H9 (cell line): ENCODE measurements around the gene LHFPL6. TPM values are rescaled to one million over a fixed set of nuclear protein-coding genes. Genes with fewer than 3 reads are reported as not detected.

Experiments used
- DNase-seq: peaks from one replicate; pipeline ENCODE4 v3.0.0-alpha.2; 2017
- H2AFZ ChIP-seq: one replicate; pipeline ENCODE4 v1.6.1; 2013; ENCODE audit warnings: mild to moderate bottlenecking, low read length, control low read depth, moderate library complexity
- H2AK5ac ChIP-seq: 2 replicates; pipeline ENCODE4 v1.6.1; 2013; ENCODE audit warnings: low read length, control low read depth, mixed read lengths; ENCODE audit not compliant: insufficient read length
- H2BK120ac ChIP-seq: one replicate; pipeline ENCODE4 v1.6.1; 2013; ENCODE audit warnings: low read depth, mild to moderate bottlenecking, low read length, control low read depth, inconsistent platforms; ENCODE audit not compliant: poor library complexity, severe bottlenecking
- H2BK12ac ChIP-seq: 2 replicates; pipeline ENCODE4 v1.6.1; 2013; ENCODE audit warnings: low read length, control low read depth, mixed read lengths, low read depth; ENCODE audit not compliant: insufficient read length
- H2BK15ac ChIP-seq: 2 replicates; pipeline ENCODE4 v1.6.1; 2013; ENCODE audit warnings: low read depth, low read length, control low read depth
- H2BK20ac ChIP-seq: one replicate; pipeline ENCODE4 v1.6.1; 2013; ENCODE audit warnings: low read depth, mild to moderate bottlenecking, low read length, control low read depth, inconsistent platforms; ENCODE audit not compliant: poor library complexity, severe bottlenecking
- H2BK5ac ChIP-seq: 2 replicates; pipeline ENCODE4 v1.6.1; 2013; ENCODE audit warnings: low read length, control low read depth, mixed read lengths; ENCODE audit not compliant: insufficient read length
- H3K14ac ChIP-seq: 2 replicates; pipeline ENCODE4 v1.6.1; 2013; ENCODE audit warnings: low read length, control low read depth; ENCODE audit not compliant: insufficient read depth
- H3K18ac ChIP-seq: 2 replicates; pipeline ENCODE4 v1.6.1; 2013; ENCODE audit warnings: low read depth, mild to moderate bottlenecking, mixed read lengths, low read length, control low read depth; ENCODE audit not compliant: insufficient read length
- H3K23ac ChIP-seq: 2 replicates; pipeline ENCODE4 v1.6.1; 2013; ENCODE audit warnings: low read length, control low read depth, mixed read lengths, low read depth; ENCODE audit not compliant: insufficient read length
- H3K23me2 ChIP-seq: 2 replicates; pipeline ENCODE4 v1.6.1; 2013; ENCODE audit warnings: low read depth, mild to moderate bottlenecking, mixed read lengths, low read length, control low read depth; ENCODE audit not compliant: insufficient read length, poor library complexity, severe bottlenecking
- H3K27ac ChIP-seq: 2 replicates; pipeline ENCODE4 v1.5.1; 2013; ENCODE audit warnings: low read length, control low read depth, mixed read lengths, low read depth; ENCODE audit not compliant: insufficient read length
- H3K27me3 ChIP-seq: 2 replicates; pipeline ENCODE4 v1.6.1; 2013; ENCODE audit warnings: low read length, control low read depth, inconsistent platforms; ENCODE audit not compliant: insufficient read depth
- H3K4ac ChIP-seq: 2 replicates; pipeline ENCODE4 v1.6.1; 2013; ENCODE audit warnings: low read depth, mild to moderate bottlenecking, control low read depth, inconsistent platforms, low read length, moderate library complexity
- H3K4me1 ChIP-seq: 2 replicates; pipeline ENCODE4 v1.6.1; 2013; ENCODE audit warnings: low read length, control low read depth, inconsistent platforms; ENCODE audit not compliant: insufficient read depth
- H3K4me2 ChIP-seq: 2 replicates; pipeline ENCODE4 v1.6.1; 2013; ENCODE audit warnings: low read length, control low read depth, mixed read lengths; ENCODE audit not compliant: insufficient read length, insufficient read depth
- H3K56ac ChIP-seq: 2 replicates; pipeline ENCODE4 v1.6.1; 2013; ENCODE audit warnings: low read depth, mild to moderate bottlenecking, mixed read lengths, low read length, control low read depth; ENCODE audit not compliant: insufficient read length
- H3K79me1 ChIP-seq: 2 replicates; pipeline ENCODE4 v1.6.1; 2013; ENCODE audit warnings: low read depth, mild to moderate bottlenecking, moderate library complexity, low read length, control low read depth, inconsistent platforms; ENCODE audit not compliant: insufficient read depth, poor library complexity, severe bottlenecking
- H3K79me2 ChIP-seq: 2 replicates; pipeline ENCODE4 v1.6.1; 2013; ENCODE audit warnings: low read length, control low read depth, inconsistent platforms; ENCODE audit not compliant: insufficient read depth
- H3K9ac ChIP-seq: 2 replicates; pipeline ENCODE4 v1.6.1; 2013; ENCODE audit warnings: low read length, control low read depth, mixed read lengths; ENCODE audit not compliant: insufficient read length; ENCODE audit errors: extremely low read depth
- H3K9me3 ChIP-seq: one replicate; pipeline ENCODE4 v1.6.1; 2013; ENCODE audit warnings: low read depth, low read length, inconsistent platforms; ENCODE audit not compliant: control insufficient read depth
- H3T11ph ChIP-seq: one replicate; pipeline ENCODE4 v1.6.1; 2013; ENCODE audit warnings: mild to moderate bottlenecking, low read length, control low read depth, inconsistent platforms
- H4K20me1 ChIP-seq: one replicate; pipeline ENCODE4 v1.6.1; 2013; ENCODE audit not compliant: control insufficient read depth, insufficient read length, insufficient read depth
- H4K5ac ChIP-seq: 2 replicates; pipeline ENCODE4 v1.6.1; 2013; ENCODE audit warnings: low read depth, mild to moderate bottlenecking, mixed read lengths, low read length, control low read depth; ENCODE audit not compliant: insufficient read length
- H4K8ac ChIP-seq: replicated peaks from 2 replicates; pipeline ENCODE4 v1.6.1; 2013; ENCODE audit warnings: low read length, control low read depth, mixed read lengths, low read depth; ENCODE audit not compliant: insufficient read length
- H4K91ac ChIP-seq: 2 replicates; pipeline ENCODE4 v1.6.1; 2013; ENCODE audit warnings: low read depth, mild to moderate bottlenecking, moderate library complexity, mixed read lengths, low read length, control low read depth; ENCODE audit not compliant: insufficient read length
- H3K27ac Mint-ChIP-seq, 3 experiments: 2 replicates in 2 of 3; 3 replicates in 1 of 3; pipeline ENCODE4 v1.8.0; 2020 to 2021; ENCODE audit warnings: mixed read lengths in 3 of 3, mild to moderate bottlenecking in 1 of 3, moderate library complexity in 1 of 3
- H3K27me3 Mint-ChIP-seq: 2 replicates; pipeline ENCODE4 v1.8.0; 2021; ENCODE audit warnings: low read depth, mild to moderate bottlenecking, moderate library complexity, mixed read lengths
- H3K36me3 Mint-ChIP-seq, 3 experiments: 2 replicates in 2 of 3; 3 replicates in 1 of 3; pipeline ENCODE4 v1.8.0; 2020 to 2021; ENCODE audit warnings: low read depth in 3 of 3, mixed read lengths in 3 of 3; ENCODE audit not compliant: insufficient read depth in 1 of 3
- H3K4me1 Mint-ChIP-seq, 2 experiments: 2 replicates each; pipeline ENCODE4 v1.8.0; 2020; ENCODE audit warnings: mixed read lengths in 2 of 2
- H3K4me3 Mint-ChIP-seq, 2 experiments: 2 replicates in 1 of 2; 3 replicates in 1 of 2; pipeline ENCODE4 v1.8.0; 2020 to 2021; ENCODE audit warnings: mild to moderate bottlenecking in 2 of 2, mixed read lengths in 2 of 2, moderate library complexity in 1 of 2
- H3K9me3 Mint-ChIP-seq, 2 experiments: 2 replicates in 1 of 2; 3 replicates in 1 of 2; pipeline ENCODE4 v1.8.0; 2020; ENCODE audit warnings: mild to moderate bottlenecking in 2 of 2, mixed read lengths in 2 of 2, moderate library complexity in 1 of 2
- CTCF ChIP-seq: fragments of 200-600 bp; sonication (generic); conservative IDR thresholded peaks from 3 replicates; pipeline ENCODE4 v1.8.0; 2021; ENCODE audit warnings: antibody characterized with exemption, mild to moderate bottlenecking
- total RNA-seq: library from RNA; stranded (reverse); gene quantifications from 2 replicates; pipeline ENCODE4 v1.2.1, GENCODE V29; 2021

Gene LHFPL6
- total RNA-seq, 1 experiment from 2014 or later, result 3.5 TPM

GRCh38 chr13:39547108-39547507 is 55.9 kb downstream of the LHFPL6 start:
- no peaks in the 10 kb centered on the region for H3K79me2 ChIP-seq
- no peak overlapping the region for H4K91ac ChIP-seq
- H3K27me3 Mint-ChIP-seq, result no peaks in the 10 kb centered on the region
- no peak overlapping the region for H3K27ac ChIP-seq
- no peaks in the 10 kb centered on the region for H3K79me1 ChIP-seq
- H3K4me1 Mint-ChIP-seq, result peaks cover 10 to 15% of the 10 kb centered on the region in 2 experiments
- H3K23me2 ChIP-seq, result no peaks in the 10 kb centered on the region
- H3K36me3 Mint-ChIP-seq, result peaks cover 0 to 6% (median 0%) of the 10 kb centered on the region in 3 experiments; a peak in 1 of 7 replicates
- H4K8ac ChIP-seq, result no peak overlapping the region
- H4K20me1 ChIP-seq, result no peaks in the 10 kb centered on the region
- no peak overlapping the region for H3K14ac ChIP-seq
- no peak overlapping the region for H3K9ac ChIP-seq
- no peak overlapping the region for H2AK5ac ChIP-seq
- H3K4me3 Mint-ChIP-seq, result no peak overlapping the region
- H3K4me1 ChIP-seq, result no peaks in the 10 kb centered on the region
- no peak overlapping the region for H3K23ac ChIP-seq
- H3K27ac Mint-ChIP-seq, result peak overlapping the region in 1 of 3 experiments; percentile 6; a peak in 1 of 7 replicates
- no peaks in the 10 kb centered on the region for H3K27me3 ChIP-seq
- no peak overlapping the region for H3K18ac ChIP-seq
- H2BK120ac ChIP-seq, result no peak overlapping the region
- no peaks in the 10 kb centered on the region for H3K9me3 ChIP-seq
- no peak overlapping the region for H3K4me2 ChIP-seq
- H4K5ac ChIP-seq, result no peak overlapping the region
- no peak overlapping the region for H3K4ac ChIP-seq
- H3T11ph ChIP-seq, result no peak overlapping the region
- H2BK12ac ChIP-seq, result no peak overlapping the region
- H2BK5ac ChIP-seq, result no peak overlapping the region
- peaks cover 0 to 3% of the 10 kb centered on the region in 2 experiments; a peak in 1 of 5 replicates for H3K9me3 Mint-ChIP-seq
- H2BK15ac ChIP-seq, result no peak overlapping the region
- no peak for DNase-seq
- no peak overlapping the region for H3K56ac ChIP-seq
- TF ChIP-seq CTCF, result no peak
- no peak overlapping the region for H2AFZ ChIP-seq
- no peak overlapping the region for H2BK20ac ChIP-seq
